GM18507 (cell line): ENCODE measurements around the gene IFNLR1.
A peak's percentile ranks its signal among the peaks of the same experiment; 100 is the strongest.

ENCODE experiments used
- DNase-seq: peaks from one replicate; pipeline ENCODE4 v3.0.0; 2011; ENCODE audit warnings: low read depth; ENCODE audit not compliant: insufficient read length; ENCODE audit errors: extremely low spot score
- FAIRE-seq: peaks from 2 replicates; lab custom pipeline; 2011; peaks lifted over from hg19 to GRCh38; lab: Jason Lieb, UNC

IFNLR1 gene

DNA sequence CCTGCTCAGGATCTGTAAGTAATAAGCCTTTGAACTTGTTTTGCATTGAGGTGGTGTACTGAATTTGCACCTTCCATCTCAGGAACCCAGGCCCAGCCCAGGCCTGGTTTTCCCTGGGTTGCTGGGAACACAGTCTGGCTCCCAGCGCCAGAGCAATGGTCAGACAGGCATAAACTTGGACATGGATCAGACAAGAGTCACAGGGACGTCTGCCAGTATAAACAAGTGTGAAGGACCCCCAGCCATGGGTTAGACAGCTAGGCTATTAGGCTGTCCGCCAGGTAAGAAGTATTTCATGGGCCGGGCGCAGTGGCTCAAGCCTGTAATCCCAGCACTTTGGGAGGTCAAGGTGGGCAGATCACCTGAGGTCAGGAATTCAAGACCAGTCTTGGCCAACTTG is 5.5 kb downstream of the IFNLR1 start:
- FAIRE-seq (no peak), DNase-seq (no peak)

- DNase-seq: no peak
- no peak for FAIRE-seq
Observed at GRCh38 chr1:24180676-24181075, 6.4 kb downstream of the IFNLR1 start.

GRCh38 chr1:24179251-24179840 is 7.7 kb downstream of the IFNLR1 start:
- DNase-seq: no peak
- FAIRE-seq: no peak

DNA sequence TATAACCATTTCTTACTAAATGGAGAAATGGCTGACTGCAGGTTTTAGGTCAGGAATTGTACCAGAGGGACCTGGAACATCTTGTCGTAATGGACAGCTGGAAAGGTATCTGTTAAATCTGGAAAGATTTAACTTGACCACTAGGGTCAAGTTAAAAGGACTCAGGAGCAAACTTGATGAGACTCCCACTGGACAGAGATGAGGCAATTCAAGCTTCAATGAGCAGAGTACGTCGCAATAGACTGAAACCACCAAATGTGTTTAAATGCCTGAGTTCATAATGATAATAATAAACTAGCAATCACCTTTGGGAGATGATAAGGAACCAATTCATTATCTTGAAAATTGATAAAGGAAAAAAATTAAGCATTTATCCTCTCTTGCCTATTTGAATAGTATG is 8.7 kb downstream of the IFNLR1 start:
- no peak for DNase-seq
- no peak for FAIRE-seq

GRCh38 chr1:24177161-24177560 is 9.9 kb downstream of the IFNLR1 start:
- FAIRE-seq (peak; percentile 9), DNase-seq (no peak)

DNA sequence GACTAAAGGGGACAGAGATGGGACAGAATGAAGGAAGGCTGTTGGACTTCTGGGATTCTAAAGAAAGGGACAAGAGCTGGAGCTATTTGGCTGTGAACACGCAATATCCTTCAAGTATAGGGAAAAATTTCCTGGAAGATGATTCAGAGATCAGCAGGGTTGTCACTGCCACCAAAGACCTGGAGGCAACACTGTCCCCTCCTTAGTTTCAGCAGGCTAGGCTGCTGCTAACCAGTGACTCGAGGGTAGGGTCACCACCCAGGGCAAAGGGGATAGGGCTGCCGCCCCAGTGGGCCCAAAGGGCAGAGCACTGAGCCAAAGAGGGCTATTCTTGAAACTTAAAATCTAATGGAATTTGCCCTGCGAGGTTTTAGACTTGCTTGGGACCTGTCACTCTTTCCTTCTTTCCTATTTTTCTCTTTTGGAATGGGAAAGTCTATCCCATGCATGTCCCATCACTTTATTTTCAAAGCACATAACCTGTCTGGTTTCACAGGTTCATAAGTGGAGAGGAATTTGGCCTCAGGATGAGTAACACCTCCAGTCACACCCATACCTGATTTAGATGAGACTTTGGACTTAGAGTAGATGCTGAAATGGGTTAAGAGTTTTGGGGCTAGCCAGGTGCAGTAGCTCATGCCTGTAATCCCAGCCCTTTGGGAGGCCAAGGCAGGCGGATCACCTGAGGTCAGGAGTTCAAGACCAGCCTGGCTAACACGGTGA is 11.9 kb downstream of the IFNLR1 start:
- DNase-seq (no peak), FAIRE-seq (no peak)

- FAIRE-seq: no peak
- DNase-seq: no peak
Observed at GRCh38 chr1:24173638-24174575, 13.2 kb downstream of the IFNLR1 start.

DNA sequence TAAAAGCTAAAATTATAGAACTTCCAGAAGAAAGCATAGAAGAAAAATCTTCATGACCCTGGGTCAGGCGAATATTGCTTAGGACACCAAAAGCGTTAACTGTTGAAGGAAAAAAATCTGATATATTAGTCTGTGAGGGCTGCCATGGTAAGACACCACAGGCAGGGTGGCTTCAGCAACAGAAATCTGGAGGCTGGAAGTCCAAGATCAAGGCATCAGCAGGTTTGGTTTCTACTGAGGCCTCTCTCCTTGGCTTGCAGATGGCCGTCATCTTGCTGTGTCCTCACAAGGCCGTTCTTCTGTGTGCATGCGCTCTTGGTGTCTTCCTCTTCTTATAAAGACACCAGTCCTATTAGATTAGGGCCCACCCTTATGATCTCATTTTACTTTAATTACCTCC is 14.5 kb downstream of the IFNLR1 start:
- FAIRE-seq (no peak), DNase-seq (no peak)

GRCh38 chr1:24169286-24169685 is 17.8 kb downstream of the IFNLR1 start:
- DNase-seq (no peak), FAIRE-seq (no peak)

DNA sequence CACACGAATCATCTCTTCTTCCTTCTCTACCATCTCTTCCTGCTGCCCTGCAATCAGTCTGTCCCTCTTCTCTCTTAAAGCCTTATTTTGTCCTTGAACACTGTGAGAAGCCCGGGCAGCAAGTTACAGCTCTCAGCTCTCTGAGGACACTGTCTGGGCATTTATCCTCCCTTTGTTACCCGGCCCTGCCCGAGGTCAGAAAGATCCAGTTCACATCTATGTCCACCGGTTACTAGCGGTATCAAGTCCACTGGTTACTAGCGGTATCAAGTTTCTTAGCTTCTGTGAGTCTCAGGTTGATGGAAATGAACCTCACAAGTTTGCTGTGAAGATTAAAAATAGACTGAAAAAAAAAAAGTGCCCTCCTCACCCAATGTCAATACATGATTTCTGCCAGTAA is 18.8 kb downstream of the IFNLR1 start:
- FAIRE-seq: no peak
- no peak for DNase-seq

- DNase-seq (no peak), FAIRE-seq (no peak)
Observed at GRCh38 chr1:24167008-24167407, 20.1 kb downstream of the IFNLR1 start.

DNA sequence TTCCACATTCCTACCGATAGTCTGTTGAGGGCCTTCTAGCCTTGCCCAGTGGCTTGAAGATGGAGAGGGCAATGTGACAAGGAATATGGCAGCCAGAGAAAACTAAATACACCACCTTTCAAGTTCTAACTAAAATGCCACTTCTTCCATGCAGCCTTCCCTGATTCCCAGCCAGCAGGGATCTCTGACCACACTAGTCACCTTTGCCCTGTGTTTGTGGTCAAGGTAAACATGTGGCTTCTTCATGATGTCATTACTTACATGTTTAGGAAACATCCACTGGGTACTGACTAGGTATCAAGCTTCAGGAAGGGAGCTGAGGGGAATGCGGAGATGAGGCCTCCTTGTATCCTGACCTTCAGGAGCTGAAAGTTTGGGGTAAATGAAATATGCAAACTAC is 21.6 kb downstream of the IFNLR1 start:
- DNase-seq (no peak), FAIRE-seq (no peak)

DNA sequence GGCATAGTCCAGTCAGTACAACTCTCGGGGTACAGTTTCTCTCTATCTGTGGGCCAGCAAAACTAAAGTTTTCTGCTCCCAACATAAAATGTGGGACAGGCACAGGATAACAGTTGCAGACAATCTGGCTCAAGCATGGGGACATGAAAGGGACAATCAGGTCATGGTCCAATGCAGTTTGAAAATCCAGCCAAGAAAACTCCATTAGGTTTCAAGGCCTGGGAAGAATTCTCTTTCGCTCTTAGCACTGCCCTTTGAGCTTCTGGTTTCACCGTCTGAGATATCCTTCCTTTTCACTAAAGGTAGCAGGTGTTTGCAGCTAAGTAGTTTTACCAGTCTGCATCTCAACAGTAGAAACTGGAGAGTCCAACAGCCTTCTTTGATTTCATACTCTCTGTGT is 23.1 kb downstream of the IFNLR1 start:
- DNase-seq: no peak
- no peak for FAIRE-seq

DNA sequence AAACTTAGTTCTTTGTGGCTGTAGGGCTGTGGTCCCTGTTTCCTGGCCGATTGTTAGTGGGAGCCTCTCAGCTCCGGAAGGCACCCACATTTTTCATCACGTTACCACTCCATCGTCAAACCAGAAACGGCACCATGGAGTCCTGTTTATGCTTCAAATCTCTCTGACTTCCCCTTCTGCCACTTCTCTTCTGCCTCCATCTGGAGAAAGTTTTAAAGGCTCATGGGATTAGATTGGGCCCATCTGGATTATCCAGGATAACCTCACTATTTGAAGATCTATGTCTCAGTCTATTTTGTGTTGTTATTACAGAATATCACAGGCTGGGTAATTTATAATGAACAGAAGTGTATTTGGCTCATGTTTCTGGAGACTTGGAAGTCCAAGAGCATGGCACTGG is 24.9 kb downstream of the IFNLR1 start:
- FAIRE-seq: no peak
- DNase-seq: no peak

- no peak for FAIRE-seq
Observed at GRCh38 chr1:24161270-24161669, 25.8 kb downstream of the IFNLR1 start.

GRCh38 chr1:24159366-24159765 is 27.7 kb downstream of the IFNLR1 start:
- FAIRE-seq (no peak), DNase-seq (no peak)

More at GRCh38 chr1:24161270-24161669, 25.8 kb downstream of the IFNLR1 start:
- DNase-seq: no peak

- no peak for DNase-seq
- FAIRE-seq: no peak
Observed at GRCh38 chr1:24157918-24158481, 29.1 kb downstream of the IFNLR1 start.

DNA sequence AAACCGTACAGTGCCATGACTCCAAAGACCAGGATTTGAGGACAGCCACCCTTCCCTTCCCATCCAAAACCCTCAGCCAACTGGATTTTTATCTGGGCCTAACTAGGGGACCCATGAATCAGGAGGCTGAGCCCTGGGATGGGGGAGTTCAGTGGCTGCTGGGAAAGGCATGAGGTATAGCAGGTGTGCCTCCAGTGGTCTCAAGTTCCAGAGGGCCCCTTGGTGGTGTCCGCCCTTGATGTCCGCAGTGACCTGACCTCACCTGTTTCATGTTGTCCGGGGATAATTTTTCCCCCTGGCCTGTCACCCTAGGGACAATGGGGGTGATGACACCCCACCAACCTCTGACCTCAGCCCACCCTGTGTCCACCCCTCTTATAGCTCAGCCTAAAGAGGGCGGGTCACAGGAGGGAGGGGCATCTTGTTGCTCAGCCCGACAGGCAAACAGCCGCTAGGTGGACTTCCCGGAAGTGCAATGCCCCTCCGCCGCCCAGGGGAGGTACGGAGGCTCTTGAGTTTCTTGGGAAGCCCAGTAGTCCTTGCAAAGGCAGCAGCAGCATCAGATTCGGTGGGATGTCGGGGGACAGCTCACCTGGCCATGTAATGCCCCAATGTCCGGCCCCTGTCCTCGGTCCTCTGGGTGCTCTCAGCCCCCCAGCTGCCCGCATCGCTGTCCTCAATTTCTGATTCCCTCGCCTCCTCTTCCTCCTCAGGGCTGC is 30.4 kb downstream of the IFNLR1 start:
- FAIRE-seq (no peak), DNase-seq (no peak)

GRCh38 chr1:24155011-24155782 is 31.9 kb downstream of the IFNLR1 start:
- FAIRE-seq (no peak), DNase-seq (no peak)
